GM20000 (cell line): ENCODE results near the gene HOMER1.

ENCODE experiments used
- DNase-seq: peaks from one replicate; pipeline ENCODE4 v3.0.0; 2012; ENCODE audit warnings: low spot score
- CTCF ChIP-seq: IDR thresholded peaks from 2 replicates; pipeline ENCODE4 v1.5.1; 2012; ENCODE audit warnings: mild to moderate bottlenecking, control low read depth; ENCODE audit errors: extremely low read depth, missing control alignments

Gene HOMER1

GRCh38 chr5:79513704-79514390 is at the start of gene HOMER1:
Gene HOMER1 (minus strand): TSS chr5:79514134. CDS start chr5:79512774, 1,360 bp downstream.
- peak; percentile 92 for DNase-seq
- TF ChIP-seq CTCF = no peak

GRCh38 chr5:79563247-79563590 is 49.3 kb upstream of the HOMER1 start:
- TF ChIP-seq CTCF = no peak
- DNase-seq = no peak

GRCh38 chr5:79562351-79563246 is 48.7 kb upstream of the HOMER1 start:
- no peak for TF ChIP-seq CTCF
- DNase-seq = no peak

- no peak for TF ChIP-seq CTCF
- no peak for DNase-seq
Observed at GRCh38 chr5:79561525-79561893, 47.6 kb upstream of the HOMER1 start.

GRCh38 chr5:79560771-79561524 is 47.0 kb upstream of the HOMER1 start:
- TF ChIP-seq CTCF = no peak
- DNase-seq = peak; percentile 68

- DNase-seq = no peak
Observed at GRCh38 chr5:79555418-79555817, 41.5 kb upstream of the HOMER1 start.

More at GRCh38 chr5:79555418-79555817, 41.5 kb upstream of the HOMER1 start:
- TF ChIP-seq CTCF = no peak
